ENCODE data around the gene MRPL27.

Gene MRPL27

GRCh38 chr17:50347117-50347893 is 25.7 kb downstream of the MRPL27 start:
- in situ Hi-C loops (cut with HindIII; ENCODE audit: low sequenced_read_pairs): loop anchor here (5.0 to 25.0 kb wide), 2 partner anchors 50 to 435 kb away; partner anchors contain the start of gene LRRC59

- in situ Hi-C loops (cut with HindIII; ENCODE audit: low sequenced_read_pairs): loop anchor here (5.0 to 25.0 kb wide), 2 partner anchors 51 to 434 kb away; partner anchors contain the start of gene LRRC59
Observed at GRCh38 chr17:50346313-50347116, 26.5 kb downstream of the MRPL27 start.

GRCh38 chr17:50345432-50346312 is 27.3 kb downstream of the MRPL27 start, which contains the start of gene XYLT2:
XYLT2 (plus strand) TSS chr17:50346126; CDS start chr17:50346141, 15 bp downstream.
- in situ Hi-C loops (cut with HindIII; ENCODE audit: low sequenced_read_pairs): loop anchor here (5.0 to 25.0 kb wide), 2 partner anchors 52 to 433 kb away; partner anchors contain the start of gene LRRC59

- in situ Hi-C loops (cut with HindIII; ENCODE audit: low sequenced_read_pairs): loop anchor here (5.0 to 25.0 kb wide), 2 partner anchors 52 to 433 kb away; partner anchors contain the start of gene LRRC59
Observed at GRCh38 chr17:50344731-50345365, 28.1 kb downstream of the MRPL27 start.

GRCh38 chr17:50339381-50339780 is 33.6 kb downstream of the MRPL27 start:
- in situ Hi-C loops (cut with HindIII; ENCODE audit: low sequenced_read_pairs): loop anchor here (25.0 kb wide), 1 partner anchor 427 kb away; no protein-coding TSS in a partner anchor

- in situ Hi-C loops (cut with HindIII; ENCODE audit: low sequenced_read_pairs): loop anchor here (25.0 kb wide), 1 partner anchor 426 kb away; no protein-coding TSS in a partner anchor
Observed at GRCh38 chr17:50338645-50339044, 34.3 kb downstream of the MRPL27 start.

GRCh38 chr17:50337956-50338355 is 35.0 kb downstream of the MRPL27 start:
- in situ Hi-C loops (cut with HindIII; ENCODE audit: low sequenced_read_pairs): loop anchor here (25.0 kb wide), 1 partner anchor 426 kb away; no protein-coding TSS in a partner anchor

GRCh38 chr17:50333291-50334057 is 39.5 kb downstream of the MRPL27 start:
- in situ Hi-C loops (cut with HindIII; ENCODE audit: low sequenced_read_pairs): loop anchor here (5.0 to 25.0 kb wide), 2 partner anchors 66 to 421 kb away; no protein-coding TSS in a partner anchor

GRCh38 chr17:50332196-50332595 is 40.8 kb downstream of the MRPL27 start:
- in situ Hi-C loops (cut with HindIII; ENCODE audit: low sequenced_read_pairs): loop anchor here (5.0 to 25.0 kb wide), 2 partner anchors 65 to 420 kb away; no protein-coding TSS in a partner anchor

- in situ Hi-C loops (cut with HindIII; ENCODE audit: low sequenced_read_pairs): loop anchor here (5.0 to 25.0 kb wide), 2 partner anchors 64 to 419 kb away; no protein-coding TSS in a partner anchor
Observed at GRCh38 chr17:50331085-50331791, 41.7 kb downstream of the MRPL27 start.

GRCh38 chr17:50330151-50330775 is 42.7 kb downstream of the MRPL27 start:
- in situ Hi-C loops (cut with HindIII; ENCODE audit: low sequenced_read_pairs): loop anchor here (5.0 to 25.0 kb wide), 2 partner anchors 63 to 418 kb away; no protein-coding TSS in a partner anchor

- in situ Hi-C loops (cut with HindIII; ENCODE audit: low sequenced_read_pairs): loop anchor here (5.0 to 25.0 kb wide), 2 partner anchors 62 to 417 kb away; no protein-coding TSS in a partner anchor
Observed at GRCh38 chr17:50329716-50330115, 43.3 kb downstream of the MRPL27 start.

- in situ Hi-C loops (cut with HindIII; ENCODE audit: low sequenced_read_pairs): loop anchor here (25.0 kb wide), 1 partner anchor 416 kb away; no protein-coding TSS in a partner anchor
Observed at GRCh38 chr17:50328363-50329325, 44.3 kb downstream of the MRPL27 start.

- in situ Hi-C loops (cut with HindIII; ENCODE audit: low sequenced_read_pairs): loop anchor here (25.0 kb wide), 1 partner anchor 415 kb away; no protein-coding TSS in a partner anchor
Observed at GRCh38 chr17:50326831-50327364, 46.1 kb downstream of the MRPL27 start.

GRCh38 chr17:50325906-50326305 is 47.1 kb downstream of the MRPL27 start:
- in situ Hi-C loops (cut with HindIII; ENCODE audit: low sequenced_read_pairs): loop anchor here (25.0 kb wide), 1 partner anchor 414 kb away; no protein-coding TSS in a partner anchor

GRCh38 chr17:50323060-50323459 is 49.9 kb downstream of the MRPL27 start:
- in situ Hi-C loops (cut with HindIII; ENCODE audit: low sequenced_read_pairs): no loop called here

Measured in endothelial cell of hepatic sinusoid (primary cell).